Activated T-cell treated with anti-CD3 and anti-CD28 coated beads for 4 hours (primary cell): ENCODE measurements around the gene MORF4L1.
A peak's percentile ranks its signal among the peaks of the same experiment; 100 is the strongest.
"Not testable (repeated sequence)": the region's sequence is repeated elsewhere in the genome, so short reads cannot be mapped to it uniquely, and the experiment has no call there.

Experiments
- DNase-seq: peaks from one replicate; pipeline ENCODE4 v3.0.0-alpha.2; 2020

MORF4L1 gene

DNA sequence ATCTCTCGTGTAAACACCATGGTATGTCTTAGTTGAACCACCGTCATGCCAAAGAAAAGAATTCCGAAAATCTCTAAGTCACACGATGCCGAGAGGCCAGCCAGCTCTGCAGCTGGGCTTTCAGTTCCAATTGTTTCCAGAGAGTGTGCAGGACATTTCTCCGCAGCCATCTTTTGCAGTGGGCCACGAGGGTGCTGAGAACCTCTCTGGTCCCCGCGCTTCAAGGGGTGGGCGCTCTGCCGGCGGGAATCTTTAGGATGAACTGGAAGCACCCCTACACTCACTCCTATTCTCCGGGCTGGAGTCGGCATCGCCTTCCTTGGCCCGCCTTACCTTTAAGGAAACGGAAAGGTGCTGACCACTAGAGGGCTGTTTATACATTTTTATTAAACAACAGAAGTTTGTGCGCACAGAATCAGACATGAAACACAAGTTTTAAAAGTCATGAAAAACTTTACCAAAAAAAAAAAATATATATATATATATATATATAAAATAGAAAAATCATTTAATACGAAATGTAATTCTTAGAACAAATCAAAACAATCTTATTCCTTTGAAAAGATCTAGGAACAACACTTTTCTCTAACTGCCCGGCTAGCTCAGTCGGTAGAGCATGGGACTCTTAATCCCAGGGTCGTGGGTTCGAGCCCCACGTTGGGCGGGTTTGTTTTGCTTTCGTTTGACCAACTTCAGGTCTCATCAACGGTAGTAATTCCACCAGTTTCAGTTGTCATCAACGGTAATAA is 12.5 kb upstream of the MORF4L1 start:
- peak; percentile 57 for DNase-seq

DNA sequence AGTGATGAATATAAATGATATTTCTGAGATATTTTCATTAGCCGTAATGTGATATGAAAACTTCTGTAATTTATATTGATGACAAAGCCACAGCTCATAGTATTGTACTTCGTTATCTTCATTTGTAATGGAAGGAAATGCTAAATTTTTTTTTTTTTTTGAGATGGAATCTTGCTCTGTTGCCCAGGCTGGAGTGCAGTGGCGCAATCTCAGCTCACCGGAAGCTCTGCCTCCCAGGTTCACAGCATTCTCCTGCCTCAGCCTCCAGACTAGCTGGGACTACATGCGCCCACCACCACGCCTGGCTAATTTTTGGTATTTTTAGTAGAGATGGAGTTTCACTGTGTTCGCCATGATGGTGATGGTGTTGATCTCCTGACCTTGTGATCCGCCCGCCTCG is 7.1 kb upstream of the MORF4L1 start:
- DNase-seq: not testable (repeated sequence)

DNA sequence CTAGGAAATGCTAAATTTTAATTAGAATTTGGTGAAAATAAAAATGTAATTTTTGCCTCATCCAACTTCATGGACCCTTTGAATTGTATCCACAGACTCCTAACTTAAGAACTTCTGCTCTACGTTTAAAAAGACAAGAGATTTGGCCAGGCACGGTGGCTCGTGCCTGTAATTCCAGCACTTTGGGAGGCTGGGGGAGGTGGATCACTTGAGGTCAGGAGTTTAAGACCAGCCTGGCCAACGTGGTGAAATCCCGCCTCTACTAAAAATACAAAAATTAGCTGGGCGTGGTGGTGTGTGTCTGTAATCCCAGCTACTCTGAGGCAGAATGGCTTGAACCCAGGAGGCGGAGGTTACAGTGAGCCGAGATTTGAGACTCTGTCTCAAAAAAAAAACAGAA is 6.7 kb upstream of the MORF4L1 start:
- DNase-seq: not testable (repeated sequence)

DNA sequence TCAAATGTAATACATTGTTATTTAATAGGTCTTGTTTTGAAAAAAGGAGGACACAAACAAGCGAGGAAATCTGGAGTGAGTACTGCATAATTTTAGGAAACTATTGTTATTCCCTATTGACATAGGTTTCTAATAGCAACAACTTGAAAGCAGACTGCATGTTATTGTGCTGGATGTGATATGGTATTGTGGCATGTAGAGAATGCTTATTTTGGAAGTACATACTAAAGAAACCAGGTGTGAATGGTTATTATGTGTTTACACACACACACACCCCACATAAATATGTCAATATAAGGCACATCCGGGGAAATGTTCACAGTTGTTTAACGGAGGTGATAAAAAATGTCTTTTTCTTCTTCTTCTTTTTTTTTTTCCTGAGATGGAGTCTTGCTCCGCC is 5.9 kb upstream of the MORF4L1 start:
- no peak for DNase-seq

DNA sequence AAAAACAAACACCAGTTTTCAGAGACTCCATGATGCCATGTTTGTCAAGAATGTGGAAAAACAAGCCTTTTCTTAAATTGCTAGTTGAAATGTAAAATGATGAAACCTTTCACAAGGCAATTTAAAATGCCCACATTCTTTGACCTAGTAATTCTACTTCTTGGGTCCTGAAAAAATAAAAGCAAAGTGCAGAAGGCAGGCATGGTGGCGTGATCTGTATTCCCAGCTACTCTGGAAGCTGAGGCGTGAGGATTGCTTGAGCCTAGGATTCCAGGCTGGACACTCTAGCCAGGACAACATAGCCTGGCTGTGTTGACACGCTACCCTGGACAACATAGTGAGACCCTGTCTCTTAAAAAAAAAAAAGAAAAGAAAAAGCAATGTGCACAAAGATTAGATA is 4.3 kb upstream of the MORF4L1 start:
- no peak for DNase-seq

DNA sequence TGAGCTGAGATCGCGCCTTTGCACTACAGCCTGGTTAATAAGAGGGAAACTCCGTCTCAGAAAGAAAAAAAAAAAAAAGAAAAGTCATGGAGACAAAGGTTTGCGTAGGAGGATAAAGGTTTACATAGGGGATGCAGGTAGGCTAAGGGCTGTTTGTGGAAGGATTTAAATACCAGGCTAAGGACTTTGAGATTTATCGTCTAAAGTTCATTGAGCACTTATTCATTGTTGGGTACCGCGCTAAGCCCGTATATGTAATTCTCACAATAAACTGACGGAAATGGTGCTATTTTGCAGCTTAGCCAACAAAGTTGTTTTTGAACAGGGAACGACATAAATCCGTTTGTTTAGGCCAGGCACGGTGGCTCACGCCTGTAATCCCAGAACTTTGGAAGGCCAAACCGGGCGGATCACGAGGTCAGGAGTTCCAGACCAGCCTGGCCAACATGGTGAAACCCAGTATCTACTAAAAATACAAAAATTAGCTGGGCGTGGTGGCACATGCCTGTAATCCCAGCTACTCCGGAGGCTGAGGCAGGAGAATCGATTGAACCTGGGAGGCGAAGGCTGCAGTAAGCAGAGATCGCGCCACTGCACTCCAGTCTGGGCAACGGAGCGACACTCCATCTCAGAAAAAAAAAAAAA is 1.1 kb upstream of the MORF4L1 start:
- not testable (repeated sequence) for DNase-seq

DNA sequence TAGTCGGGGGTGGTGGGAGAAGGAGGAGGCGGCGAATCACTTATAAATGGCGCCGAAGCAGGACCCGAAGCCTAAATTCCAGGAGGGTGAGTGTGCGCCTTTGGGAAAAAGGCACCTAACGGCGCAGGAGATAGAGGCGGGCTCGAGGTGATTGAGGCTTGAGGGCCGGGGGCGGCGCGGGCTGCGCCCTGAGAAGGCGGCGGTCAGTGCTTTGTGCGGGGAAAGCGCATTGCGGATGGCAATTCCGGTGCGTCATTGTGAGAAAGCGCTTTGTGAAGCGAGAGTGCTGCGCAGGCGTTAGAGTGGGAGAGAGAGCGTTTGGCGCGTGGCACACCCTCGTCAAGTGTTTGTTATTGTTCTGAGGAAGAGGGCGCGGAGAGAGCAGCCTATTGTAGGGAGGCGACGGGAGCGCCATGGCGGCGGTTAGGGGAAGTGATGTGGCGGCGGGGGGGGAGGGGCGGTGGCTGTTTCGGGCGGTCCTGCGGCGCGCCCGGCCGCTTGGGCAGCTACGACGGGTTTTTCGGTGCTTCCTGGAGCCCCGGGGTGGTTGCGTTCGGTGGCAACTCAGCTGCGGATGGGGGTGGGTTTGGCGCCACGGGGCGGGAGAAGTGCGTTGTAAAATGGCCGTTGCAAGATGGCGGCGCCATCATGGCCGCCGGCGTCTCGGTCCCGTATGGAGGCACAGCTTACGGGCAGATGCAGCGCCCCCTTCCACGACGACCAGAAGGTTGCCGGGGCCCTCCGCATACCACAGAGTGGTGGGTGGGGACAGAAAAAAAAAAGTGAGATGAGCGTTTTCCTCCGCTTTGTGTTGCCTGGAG is 492 bp downstream of the MORF4L1 start:
- DNase-seq: peak; percentile 84

DNA sequence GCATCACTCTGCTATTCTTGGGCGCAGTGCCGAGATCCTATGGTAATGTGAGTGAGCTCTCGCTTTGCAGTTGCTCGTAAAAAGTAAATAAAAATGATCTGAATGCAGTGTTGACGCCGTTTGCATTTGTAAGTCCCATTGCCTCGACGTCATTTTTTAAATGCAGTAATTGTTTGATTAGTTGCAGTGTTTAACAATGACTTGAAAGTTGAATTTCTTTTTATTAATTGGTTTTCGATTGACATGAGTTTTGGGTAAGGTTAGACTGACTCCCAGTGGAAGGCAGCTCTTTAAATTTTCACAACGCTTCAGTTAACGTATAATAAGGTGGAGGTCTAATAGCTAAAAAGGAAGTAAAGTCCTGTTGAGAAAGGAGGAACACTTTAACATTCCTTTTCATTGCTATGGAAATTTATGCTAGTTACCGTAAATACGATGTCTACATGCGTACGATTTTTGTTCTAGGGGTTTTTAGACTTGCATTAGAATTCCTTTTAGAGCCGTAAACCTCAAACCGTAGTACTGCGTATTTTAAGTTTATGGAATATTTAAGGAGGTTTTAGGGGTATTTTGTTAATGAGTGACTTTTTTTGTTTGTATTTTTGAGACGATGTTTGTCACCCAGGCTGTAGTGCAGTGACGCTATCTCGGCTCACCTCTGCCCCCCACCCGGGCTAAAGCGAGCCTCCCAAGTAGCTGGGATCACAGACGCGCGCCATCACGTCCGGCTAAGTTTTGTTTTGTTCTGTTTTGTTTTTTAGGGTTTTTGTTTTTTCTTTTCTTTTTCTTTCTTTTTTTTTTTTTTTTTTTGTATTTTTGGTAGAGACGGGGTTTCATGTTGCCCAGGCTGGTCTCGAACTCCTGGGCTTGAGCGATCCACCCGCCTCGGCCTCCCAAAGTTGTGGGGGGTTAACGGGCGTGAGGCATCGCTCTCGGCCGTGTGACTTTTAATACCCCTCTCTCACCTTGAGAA is 1.4 kb downstream of the MORF4L1 start:
- no peak for DNase-seq

DNA sequence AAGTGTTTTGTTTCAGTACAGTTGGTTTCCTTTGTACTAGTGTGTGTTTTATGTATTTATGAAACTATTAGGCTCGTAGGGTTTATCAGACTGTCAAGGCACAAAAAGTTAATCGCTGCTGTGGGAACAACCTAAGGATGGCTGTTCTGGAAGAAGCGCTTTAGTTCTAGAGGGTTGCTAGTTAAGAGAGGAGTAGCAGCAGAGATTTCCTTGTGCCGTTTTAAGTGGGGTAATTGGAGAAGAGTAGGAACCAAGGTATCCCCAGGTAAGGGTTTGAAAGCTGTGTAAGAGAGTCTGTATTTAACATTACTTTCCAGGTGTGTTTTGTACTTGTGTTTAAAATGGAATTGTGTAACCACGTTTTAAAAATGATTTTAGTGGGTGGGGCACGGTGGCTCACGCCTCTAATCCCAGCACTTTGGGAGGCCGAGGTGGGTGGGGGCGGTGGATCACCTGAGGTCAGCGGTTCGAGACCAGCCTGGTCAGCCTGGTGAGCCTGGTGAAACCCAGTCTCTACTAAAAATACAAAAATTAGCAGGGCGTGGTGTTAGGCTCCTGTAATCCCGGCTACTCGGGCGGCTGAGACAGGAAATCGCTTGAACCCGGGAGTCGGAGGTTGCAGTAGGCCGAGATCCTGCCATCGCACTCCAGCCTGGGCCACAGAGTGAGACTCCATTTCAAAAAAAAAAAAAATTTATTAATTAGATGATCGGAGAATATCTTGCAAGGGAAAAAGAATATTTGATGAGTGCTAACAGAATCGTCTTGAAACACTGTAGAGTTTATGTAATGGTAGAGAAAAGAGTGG is 2.6 kb downstream of the MORF4L1 start:
- no peak for DNase-seq

DNA sequence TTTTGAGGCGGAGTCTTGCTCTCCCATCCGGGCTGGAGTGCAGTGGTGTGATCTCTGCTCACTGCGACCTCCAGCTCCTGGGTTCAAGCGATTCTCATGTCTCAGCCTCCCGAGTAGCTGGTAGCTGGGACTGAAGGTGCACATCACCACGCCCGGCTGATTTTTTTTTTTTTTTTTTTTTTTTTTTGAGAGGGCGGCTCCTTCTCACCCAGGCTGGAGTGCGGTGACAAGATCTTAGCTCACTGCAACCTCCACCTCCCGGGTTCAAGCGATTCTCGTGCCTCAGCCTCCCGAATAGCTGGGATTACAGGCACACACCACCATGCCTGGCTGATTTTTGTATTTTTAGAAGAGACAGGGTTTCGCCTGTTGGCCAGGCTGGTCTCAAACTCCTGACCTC is 4.3 kb downstream of the MORF4L1 start:
- DNase-seq: not testable (repeated sequence)

DNA sequence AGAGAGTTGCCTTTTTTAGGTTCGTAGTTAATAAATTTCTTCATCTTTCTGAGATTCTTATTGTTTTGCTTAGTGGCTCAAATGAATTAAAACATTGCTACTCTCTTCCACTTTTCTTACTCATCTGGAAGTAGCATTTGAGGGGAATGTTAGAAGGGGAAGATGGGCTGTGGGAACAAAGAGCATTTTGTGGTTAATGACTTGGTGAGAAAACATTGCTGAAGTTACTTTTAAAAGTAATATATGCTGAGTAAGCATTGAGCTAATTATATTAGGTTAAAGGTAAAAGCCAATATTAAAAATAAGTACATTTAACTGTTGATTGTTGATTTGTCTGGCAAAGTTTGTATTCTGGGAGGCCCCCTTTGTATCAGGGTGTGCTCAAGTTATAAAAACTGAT is 5.7 kb downstream of the MORF4L1 start:
- no peak for DNase-seq

DNA sequence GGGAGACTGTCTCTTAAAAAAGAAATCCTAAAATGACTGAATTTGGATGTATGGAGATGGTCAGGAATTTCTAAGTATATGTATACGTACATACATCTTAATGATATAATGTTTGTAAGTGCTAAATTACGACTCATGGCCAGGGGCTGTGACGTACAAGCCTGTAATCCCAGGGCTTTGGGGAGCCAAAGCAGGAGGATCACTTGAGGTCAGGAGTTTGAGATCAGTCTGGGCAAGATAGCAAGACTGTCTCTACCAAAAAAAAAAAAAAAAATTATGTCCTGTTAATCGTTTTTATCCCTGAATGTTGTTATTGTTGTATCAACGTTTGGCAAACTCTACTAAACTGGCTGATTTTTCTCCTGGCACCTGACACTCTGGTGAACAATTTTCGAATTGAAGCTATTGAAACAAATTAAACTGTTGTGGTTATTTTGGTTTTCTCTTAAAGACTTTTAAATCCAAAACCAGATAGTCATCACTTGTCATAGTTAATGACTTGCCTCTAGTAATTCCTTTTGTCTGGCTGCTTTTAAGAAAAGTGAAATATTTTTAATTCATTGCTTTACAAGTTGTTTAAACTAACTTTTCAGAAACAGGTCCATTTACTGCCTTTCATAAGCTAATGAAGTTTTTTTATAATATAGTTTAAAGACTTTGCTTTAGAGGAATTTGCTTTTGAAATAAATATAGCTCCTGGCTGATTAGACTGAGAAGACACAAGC is 7.0 kb downstream of the MORF4L1 start:
- no peak for DNase-seq

DNA sequence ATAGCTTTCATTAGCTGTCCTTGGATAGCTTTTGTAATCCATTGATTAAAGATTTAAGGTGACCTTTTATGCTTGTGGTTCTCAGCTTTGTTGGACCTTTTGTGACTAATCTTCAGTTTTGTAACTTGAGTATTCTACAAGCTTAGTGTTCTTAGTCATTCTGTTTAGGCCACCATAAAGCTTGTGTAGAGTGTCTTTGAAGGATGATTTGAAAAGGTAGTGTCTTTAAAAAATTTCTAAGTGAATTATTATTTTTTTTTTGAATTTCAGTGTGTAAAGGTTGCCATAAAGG is 7.5 kb downstream of the MORF4L1 start:
- no peak for DNase-seq

DNA sequence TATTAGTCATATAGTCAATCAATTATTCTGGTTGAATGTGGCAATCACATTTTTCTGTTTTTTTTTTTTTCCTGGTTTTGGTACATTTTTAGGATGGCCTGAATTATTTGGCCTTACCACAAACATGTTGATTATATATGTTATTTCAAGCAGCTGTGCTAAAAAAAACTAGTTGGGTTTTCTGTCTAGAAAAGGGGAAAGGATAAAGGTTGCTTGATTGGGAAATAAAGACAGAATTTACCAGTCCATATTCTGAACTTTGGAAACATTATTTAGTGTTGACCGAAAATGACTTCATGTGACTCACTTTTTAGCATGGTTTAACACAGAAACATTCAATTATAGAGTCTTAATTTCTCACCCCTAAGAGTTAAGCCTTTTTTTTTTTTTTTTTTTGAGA is 8.1 kb downstream of the MORF4L1 start:
- no peak for DNase-seq

DNA sequence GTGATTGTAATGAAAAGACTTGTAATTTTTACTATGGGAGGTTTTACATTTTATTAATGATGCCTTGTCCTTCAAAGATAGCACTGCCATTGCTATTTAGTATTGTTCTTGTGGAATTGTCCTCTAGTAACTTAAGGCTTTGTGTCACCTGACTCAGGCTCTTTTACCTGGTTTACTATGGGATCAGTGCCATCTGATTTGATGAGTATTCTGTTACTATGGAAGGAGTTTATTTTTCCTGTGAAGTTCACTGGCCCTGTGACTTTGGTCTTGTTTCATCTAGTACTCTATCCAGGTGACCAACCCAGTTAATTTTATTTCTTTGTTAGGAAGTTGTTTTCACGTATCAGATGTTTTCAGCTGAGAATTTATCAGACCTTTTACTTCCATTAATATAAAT is 9.0 kb downstream of the MORF4L1 start:
- no peak for DNase-seq

DNA sequence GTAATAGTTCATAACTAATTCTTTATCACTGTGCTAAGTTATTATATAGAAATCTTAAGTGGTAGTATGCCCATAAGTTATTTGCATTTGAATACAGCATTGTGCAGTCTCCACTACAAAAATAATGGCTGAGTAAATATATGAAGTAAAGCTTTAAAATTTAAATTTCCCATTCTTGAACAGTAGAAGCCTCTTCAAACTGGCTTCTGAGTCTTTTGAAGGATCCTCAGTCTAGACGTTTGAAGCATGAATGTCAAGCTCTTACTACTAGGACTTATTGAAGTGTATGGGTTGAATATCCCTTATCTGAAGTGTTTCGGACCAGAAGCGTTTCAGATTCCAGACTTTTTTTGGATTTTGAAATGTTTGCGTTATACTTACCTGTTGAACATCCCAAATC is 16.3 kb downstream of the MORF4L1 start:
- no peak for DNase-seq

DNA sequence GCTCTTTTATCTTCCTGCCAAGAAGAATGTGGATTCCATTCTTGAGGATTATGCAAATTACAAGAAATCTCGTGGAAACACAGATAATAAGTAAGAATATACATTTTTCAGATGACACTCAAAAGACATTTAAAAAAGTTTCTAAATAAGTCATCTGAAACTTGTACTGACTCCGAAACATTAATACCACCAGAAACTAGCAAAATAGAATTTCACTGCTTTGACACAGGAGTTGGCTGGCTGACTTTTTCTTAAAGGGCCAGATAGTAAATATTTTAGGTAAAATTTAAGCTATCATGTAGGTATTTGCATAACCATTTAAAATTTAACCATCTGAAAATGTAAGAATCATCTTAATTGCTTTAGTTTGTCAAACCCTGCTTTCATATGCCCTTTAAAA is 20.8 kb downstream of the MORF4L1 start:
- DNase-seq: no peak

DNA sequence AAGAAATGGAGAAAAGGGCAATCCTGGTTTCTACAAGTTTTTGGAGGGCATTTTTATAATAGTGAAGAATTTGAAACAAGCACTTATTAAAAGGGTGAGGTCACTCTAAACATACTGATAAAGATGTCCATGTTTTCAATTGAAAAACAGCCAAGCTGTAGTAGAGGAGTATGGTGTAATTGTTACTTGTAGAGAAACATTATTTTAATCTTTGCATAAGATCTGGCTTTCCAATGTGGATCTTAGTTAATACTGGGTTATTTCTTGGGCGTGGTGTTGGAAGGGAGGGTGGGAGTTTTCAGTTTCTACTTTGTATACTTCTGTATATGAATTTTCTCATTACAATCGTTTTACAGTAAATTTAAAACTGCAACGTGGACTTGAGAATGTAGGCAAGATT is 22.8 kb downstream of the MORF4L1 start:
- no peak for DNase-seq

DNA sequence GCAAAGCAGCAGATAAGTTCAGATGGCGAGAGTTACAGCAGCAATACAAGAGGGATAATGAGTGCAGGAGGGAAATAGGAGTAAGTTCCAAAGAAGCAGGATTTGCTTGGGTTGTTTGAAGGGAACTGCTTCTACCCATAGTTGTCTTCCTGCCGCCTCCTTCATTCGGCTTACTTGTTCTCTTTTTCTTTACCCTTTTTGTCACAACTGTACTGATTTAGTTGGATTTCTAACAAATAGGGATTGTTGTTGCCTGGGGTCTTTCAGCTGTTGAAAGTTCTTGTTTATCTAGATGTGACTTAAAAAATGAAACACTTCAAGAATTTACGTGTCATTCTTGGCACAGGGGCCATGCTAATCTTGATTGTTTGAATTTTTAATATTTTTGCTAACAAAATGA is 25.9 kb downstream of the MORF4L1 start:
- DNase-seq: no peak

DNA sequence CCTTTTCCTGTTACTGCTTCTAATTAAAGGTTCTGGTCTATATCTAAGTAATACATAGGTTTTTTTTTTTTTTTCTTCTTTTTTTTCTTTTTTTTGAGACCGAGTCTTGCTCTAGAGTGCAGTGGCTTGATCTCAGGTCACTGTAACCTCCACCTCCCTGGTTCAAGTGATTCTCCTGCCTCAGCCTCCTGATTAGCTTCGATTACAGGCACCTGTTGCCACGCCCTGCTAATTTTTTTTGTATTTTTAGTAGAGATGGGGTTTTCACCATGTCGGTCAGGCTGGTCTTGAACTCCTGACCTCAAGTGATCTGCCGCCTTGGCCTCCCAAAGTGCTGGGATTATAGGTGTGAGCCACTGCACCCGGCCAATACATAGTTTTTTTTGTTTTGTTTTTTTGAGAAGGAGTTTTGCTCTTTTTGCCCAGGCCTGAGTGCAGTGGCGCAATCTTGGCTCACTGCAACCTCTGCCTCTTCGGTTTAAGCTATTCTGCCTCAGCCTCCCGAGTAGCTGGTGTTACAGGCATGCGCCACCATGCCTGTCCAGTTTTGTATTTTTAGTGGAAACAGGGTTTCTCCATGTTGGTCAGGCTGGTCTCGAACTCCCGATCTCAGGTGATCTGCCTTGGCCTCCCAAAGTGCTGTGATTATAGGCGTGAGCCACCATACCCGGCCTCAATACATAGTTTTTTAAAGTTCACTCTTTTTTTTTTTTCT is 28.3 kb downstream of the MORF4L1 start:
- not testable (repeated sequence) for DNase-seq
